Measurements from ENCODE around the gene KIT.
"Not testable (repeated sequence)": the region's sequence is repeated elsewhere in the genome, so short reads cannot be mapped to it uniquely, and the experiment has no call there.

The KIT gene

DNA sequence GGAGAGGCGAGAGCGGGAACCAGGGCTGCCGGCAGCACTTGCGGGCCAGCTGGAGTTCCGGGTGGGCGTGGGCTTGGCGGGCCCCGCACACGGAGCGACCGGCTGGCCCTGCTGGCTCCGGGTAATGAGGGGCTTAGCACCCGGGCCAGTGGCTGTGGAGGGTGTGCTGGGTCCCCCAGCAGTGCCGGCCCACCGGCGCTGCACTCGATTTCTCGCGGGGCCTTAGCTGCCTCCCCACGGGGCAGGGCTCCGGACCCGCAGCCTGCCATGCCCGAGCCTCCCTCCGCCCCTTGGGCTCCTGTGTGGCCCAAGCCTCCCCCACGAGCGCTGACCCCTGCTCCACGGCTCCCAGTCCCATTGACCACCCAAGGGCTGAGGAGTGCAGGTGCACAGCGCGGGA, 25.2 kb upstream of the KIT start:
- H3K36me3 ChIP-seq (replicated peaks; ENCODE audit: insufficient read depth, low read length): no peaks in the 10 kb centered on the region
- H3K9me2 ChIP-seq (replicated peaks; ENCODE audit: insufficient read depth, low read length): no peaks in the 10 kb centered on the region
- no peaks in the 10 kb centered on the region for H4K20me1 ChIP-seq (ENCODE audit: insufficient read depth, low read length)
- no peaks in the 10 kb centered on the region for H3K79me2 ChIP-seq (ENCODE audit: low read length)
- H3K9ac ChIP-seq (ENCODE audit: low read length): no peak overlapping the region
- H3K4me3 ChIP-seq (ENCODE audit: low read length): no peak overlapping the region
- no peak overlapping the region for H3K27ac ChIP-seq (ENCODE audit: low read length)
- H2AFZ ChIP-seq (ENCODE audit: low read length): no peak overlapping the region
- H3K4me1 ChIP-seq (ENCODE audit: low read length): no peaks in the 10 kb centered on the region
- H3K4me2 ChIP-seq (ENCODE audit: low read depth, low read length): no peak overlapping the region
- no peaks in the 10 kb centered on the region for H3K27me3 ChIP-seq (replicated peaks; ENCODE audit: insufficient read depth, low read length)
- H3K9me3 ChIP-seq (replicated peaks; ENCODE audit: insufficient read depth, low read length): no peaks in the 10 kb centered on the region
- DNase-seq: no peak
- H3F3A ChIP-seq (ENCODE audit: insufficient read depth, low read length): no peaks in the 10 kb centered on the region
- TF ChIP-seq EZH2 (optimal IDR thresholded peaks at IDR 0.05; ENCODE audit: low read depth, low read length) (no peak), EZH2phosphoT487 (IDR thresholded peaks at IDR 0.05; ENCODE audit: low read length) (no peak)
- TF ChIP-seq, protein P1, sequence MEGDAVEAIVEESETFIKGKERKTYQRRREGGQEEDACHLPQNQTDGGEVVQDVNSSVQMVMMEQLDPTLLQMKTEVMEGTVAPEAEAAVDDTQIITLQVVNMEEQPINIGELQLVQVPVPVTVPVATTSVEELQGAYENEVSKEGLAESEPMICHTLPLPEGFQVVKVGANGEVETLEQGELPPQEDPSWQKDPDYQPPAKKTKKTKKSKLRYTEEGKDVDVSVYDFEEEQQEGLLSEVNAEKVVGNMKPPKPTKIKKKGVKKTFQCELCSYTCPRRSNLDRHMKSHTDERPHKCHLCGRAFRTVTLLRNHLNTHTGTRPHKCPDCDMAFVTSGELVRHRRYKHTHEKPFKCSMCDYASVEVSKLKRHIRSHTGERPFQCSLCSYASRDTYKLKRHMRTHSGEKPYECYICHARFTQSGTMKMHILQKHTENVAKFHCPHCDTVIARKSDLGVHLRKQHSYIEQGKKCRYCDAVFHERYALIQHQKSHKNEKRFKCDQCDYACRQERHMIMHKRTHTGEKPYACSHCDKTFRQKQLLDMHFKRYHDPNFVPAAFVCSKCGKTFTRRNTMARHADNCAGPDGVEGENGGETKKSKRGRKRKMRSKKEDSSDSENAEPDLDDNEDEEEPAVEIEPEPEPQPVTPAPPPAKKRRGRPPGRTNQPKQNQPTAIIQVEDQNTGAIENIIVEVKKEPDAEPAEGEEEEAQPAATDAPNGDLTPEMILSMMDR (IDR thresholded peaks at IDR 0.05; ENCODE audit: low read length): no peak

DNA sequence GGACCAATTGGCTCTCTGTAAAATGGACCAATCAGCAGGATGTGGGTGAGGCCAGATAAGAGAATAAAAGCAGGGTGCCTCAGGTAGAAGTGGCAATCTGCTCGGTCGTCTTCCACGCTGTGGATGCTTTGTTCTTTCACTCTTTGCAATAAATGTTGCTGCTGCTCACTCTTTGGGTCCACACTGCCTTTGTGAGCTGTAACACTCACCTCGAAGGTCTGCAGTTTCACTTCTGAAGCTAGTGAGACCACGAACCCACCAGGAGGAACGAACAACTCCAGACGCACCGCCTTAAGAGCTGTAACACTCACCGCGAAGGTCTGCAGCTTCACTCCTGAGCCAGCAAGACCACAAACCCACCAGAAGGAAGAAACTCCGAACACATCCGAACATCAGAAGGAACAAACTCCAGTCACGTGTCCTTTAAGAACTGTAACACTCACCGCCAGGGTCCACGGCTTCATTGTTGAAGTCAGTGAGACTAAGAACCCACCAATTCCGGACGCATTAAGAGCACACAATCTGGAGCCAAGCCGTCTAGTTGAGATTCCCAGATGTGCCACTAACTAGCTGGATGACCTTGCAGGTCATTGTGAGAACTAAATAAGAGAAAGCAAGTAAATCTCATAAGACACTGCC, 24.5 kb upstream of the KIT start:
- H3K27ac ChIP-seq (ENCODE audit: low read length); H3F3A ChIP-seq (ENCODE audit: insufficient read depth, low read length); H3K36me3 ChIP-seq (replicated peaks; ENCODE audit: insufficient read depth, low read length); H3K4me2 ChIP-seq (ENCODE audit: low read depth, low read length); H3K4me3 ChIP-seq (ENCODE audit: low read length); H3K9me3 ChIP-seq (replicated peaks; ENCODE audit: insufficient read depth, low read length); H2AFZ ChIP-seq (ENCODE audit: low read length); DNase-seq; H3K27me3 ChIP-seq (replicated peaks; ENCODE audit: insufficient read depth, low read length); H3K9me2 ChIP-seq (replicated peaks; ENCODE audit: insufficient read depth, low read length); H3K4me1 ChIP-seq (ENCODE audit: low read length); H3K9ac ChIP-seq (ENCODE audit: low read length); H3K79me2 ChIP-seq (ENCODE audit: low read length); H4K20me1 ChIP-seq (ENCODE audit: insufficient read depth, low read length): not testable (repeated sequence)

DNA sequence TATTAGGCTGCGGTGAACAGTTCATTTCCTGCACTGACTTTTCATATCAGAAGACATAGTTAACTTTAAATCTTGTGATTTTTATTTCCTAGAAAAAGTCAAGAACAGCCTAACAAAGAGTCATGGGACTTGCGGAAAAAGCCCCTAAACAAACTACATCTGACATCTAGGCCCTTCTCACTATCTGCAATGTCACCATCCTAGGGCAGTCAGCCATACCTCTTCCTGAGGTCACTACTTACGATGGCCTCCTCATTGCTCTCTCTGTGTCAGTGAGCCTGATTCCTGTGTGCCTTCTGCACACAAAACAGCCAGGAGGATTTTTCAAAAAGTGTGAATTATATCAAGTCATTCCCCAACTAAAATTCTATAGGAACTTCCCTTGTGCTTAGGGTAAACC, 22.4 kb upstream of the KIT start:
- Histone ChIP-seq H4K20me1 (ENCODE audit: insufficient read depth, low read length) (no peaks in the 10 kb centered on the region), H2AFZ (ENCODE audit: low read length) (no peak overlapping the region), H3K27ac (ENCODE audit: low read length) (no peak overlapping the region), H3K27me3 (replicated peaks; ENCODE audit: insufficient read depth, low read length) (no peaks in the 10 kb centered on the region), H3K9me2 (replicated peaks; ENCODE audit: insufficient read depth, low read length) (no peaks in the 10 kb centered on the region), H3K79me2 (ENCODE audit: low read length) (no peaks in the 10 kb centered on the region), H3K4me3 (ENCODE audit: low read length) (no peak overlapping the region), H3K4me2 (ENCODE audit: low read depth, low read length) (no peak overlapping the region), H3F3A (ENCODE audit: insufficient read depth, low read length) (no peaks in the 10 kb centered on the region), H3K36me3 (replicated peaks; ENCODE audit: insufficient read depth, low read length) (no peaks in the 10 kb centered on the region), H3K9ac (ENCODE audit: low read length) (no peak overlapping the region), H3K4me1 (ENCODE audit: low read length) (no peaks in the 10 kb centered on the region), H3K9me3 (replicated peaks; ENCODE audit: insufficient read depth, low read length) (no peaks in the 10 kb centered on the region)
- TF ChIP-seq, protein P1 (IDR thresholded peaks at IDR 0.05; ENCODE audit: low read length): no peak
- no peak for TF ChIP-seq EZH2 (optimal IDR thresholded peaks at IDR 0.05; ENCODE audit: low read depth, low read length)
- no peak for TF ChIP-seq EZH2phosphoT487 (IDR thresholded peaks at IDR 0.05; ENCODE audit: low read length)
- no peak for DNase-seq

DNA sequence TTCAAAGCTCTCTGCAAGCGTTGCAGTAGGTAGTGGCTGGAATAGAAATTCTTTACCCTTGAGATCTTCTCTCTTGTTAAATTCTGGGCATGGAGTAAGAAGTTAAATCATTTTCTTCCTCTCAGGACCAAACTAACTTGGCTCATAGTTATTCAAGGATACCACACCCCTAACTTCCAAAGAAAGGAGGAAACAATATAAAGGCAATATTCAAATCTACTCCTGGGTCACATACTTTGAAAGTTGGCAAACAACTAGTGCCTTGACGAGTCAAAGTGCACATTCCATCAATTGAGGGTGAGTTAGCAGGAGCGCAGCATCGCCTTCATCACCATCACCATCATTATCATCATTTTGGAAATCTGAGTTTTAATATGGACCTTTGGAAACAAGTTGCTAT, 20.4 kb upstream of the KIT start:
- no peaks in the 10 kb centered on the region for H3K4me1 ChIP-seq (ENCODE audit: low read length)
- H3K36me3 ChIP-seq (replicated peaks; ENCODE audit: insufficient read depth, low read length): no peaks in the 10 kb centered on the region
- H3K27ac ChIP-seq (ENCODE audit: low read length): no peak overlapping the region
- TF ChIP-seq EZH2 (optimal IDR thresholded peaks at IDR 0.05; ENCODE audit: low read depth, low read length) (no peak), EZH2phosphoT487 (IDR thresholded peaks at IDR 0.05; ENCODE audit: low read length) (no peak)
- TF ChIP-seq, protein P1 (IDR thresholded peaks at IDR 0.05; ENCODE audit: low read length): no peak
- H2AFZ ChIP-seq (ENCODE audit: low read length): no peak overlapping the region
- H3K9ac ChIP-seq (ENCODE audit: low read length): no peak overlapping the region
- H4K20me1 ChIP-seq (ENCODE audit: insufficient read depth, low read length): no peaks in the 10 kb centered on the region
- no peaks in the 10 kb centered on the region for H3K9me3 ChIP-seq (replicated peaks; ENCODE audit: insufficient read depth, low read length)
- no peak overlapping the region for H3K4me3 ChIP-seq (ENCODE audit: low read length)
- H3F3A ChIP-seq (ENCODE audit: insufficient read depth, low read length): no peaks in the 10 kb centered on the region
- no peaks in the 10 kb centered on the region for H3K27me3 ChIP-seq (replicated peaks; ENCODE audit: insufficient read depth, low read length)
- no peak for DNase-seq
- H3K4me2 ChIP-seq (ENCODE audit: low read depth, low read length): no peak overlapping the region
- no peaks in the 10 kb centered on the region for H3K79me2 ChIP-seq (ENCODE audit: low read length)
- H3K9me2 ChIP-seq (replicated peaks; ENCODE audit: insufficient read depth, low read length): no peaks in the 10 kb centered on the region

DNA sequence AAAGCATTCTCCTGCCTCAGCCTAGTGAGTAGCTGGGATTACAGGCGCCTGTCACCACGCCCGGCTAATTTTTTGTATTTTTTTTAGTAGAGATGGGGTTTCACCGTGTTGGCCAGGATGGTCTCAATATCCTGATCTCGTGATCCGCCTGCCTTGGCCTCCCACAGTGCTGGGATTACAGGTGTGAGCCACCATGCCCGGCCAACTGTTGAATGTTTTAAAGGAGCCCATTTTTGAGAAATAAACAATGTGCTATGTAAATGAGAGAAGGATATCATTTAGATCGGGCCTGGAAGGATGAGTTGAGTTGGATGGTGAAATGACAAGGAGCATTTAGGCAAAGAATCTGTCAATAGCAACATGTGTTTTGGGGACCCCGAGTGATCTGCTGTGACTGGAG, 16.7 kb upstream of the KIT start:
- not testable (repeated sequence) for H4K20me1 ChIP-seq (ENCODE audit: insufficient read depth, low read length); H3K4me1 ChIP-seq (ENCODE audit: low read length); H3K9ac ChIP-seq (ENCODE audit: low read length); H2AFZ ChIP-seq (ENCODE audit: low read length); H3K36me3 ChIP-seq (replicated peaks; ENCODE audit: insufficient read depth, low read length); H3K27me3 ChIP-seq (replicated peaks; ENCODE audit: insufficient read depth, low read length); H3K4me3 ChIP-seq (ENCODE audit: low read length); H3K27ac ChIP-seq (ENCODE audit: low read length); DNase-seq; H3K79me2 ChIP-seq (ENCODE audit: low read length); H3K9me3 ChIP-seq (replicated peaks; ENCODE audit: insufficient read depth, low read length); H3F3A ChIP-seq (ENCODE audit: insufficient read depth, low read length); H3K4me2 ChIP-seq (ENCODE audit: low read depth, low read length); H3K9me2 ChIP-seq (replicated peaks; ENCODE audit: insufficient read depth, low read length)
